HEK293 (cell line): ENCODE data around the gene KLHL21.

Source experiments
- BCL11B ChIP-seq: fragments of 450-650 bp; formaldehyde crosslinking; IDR thresholded peaks from 2 replicates; pipeline ENCODE4 v1.5.1; 2016; ENCODE audit warnings: low read depth, missing biosample characterization, missing genetic modification characterization
- FEZF1 ChIP-seq: fragments of 450-650 bp; formaldehyde crosslinking; IDR thresholded peaks from 2 replicates; pipeline ENCODE4 v1.5.1; 2016; ENCODE audit warnings: missing biosample characterization, missing genetic modification characterization
- MEIS1 ChIP-seq: sonication (generic); formaldehyde crosslinking; IDR thresholded peaks from 2 replicates; pipeline ENCODE4 v1.8.1; 2022; ENCODE audit warnings: missing genetic modification reagents, mild to moderate bottlenecking, borderline replicate concordance
- MZF1 ChIP-seq: fragments of 450-650 bp; formaldehyde crosslinking; IDR thresholded peaks from 2 replicates; pipeline ENCODE4 v1.5.1; 2017; ENCODE audit warnings: missing biosample characterization, missing genetic modification characterization, borderline replicate concordance
- PRDM1 ChIP-seq: fragments of 450-650 bp; formaldehyde crosslinking; IDR thresholded peaks from 2 replicates; pipeline ENCODE4; 2016; ENCODE audit warnings: missing biosample characterization, missing genetic modification characterization
- PRDM2 ChIP-seq: fragments of 450-650 bp; formaldehyde crosslinking; IDR thresholded peaks from 2 replicates; pipeline ENCODE4 v1.5.1; 2016; ENCODE audit warnings: missing biosample characterization, missing genetic modification characterization, borderline replicate concordance
- SCRT2 ChIP-seq: fragments of 450-650 bp; formaldehyde crosslinking; IDR thresholded peaks from 2 replicates; pipeline ENCODE4 v1.5.1; 2016; ENCODE audit warnings: missing biosample characterization, missing genetic modification characterization
- WT1 ChIP-seq: fragments of 450-650 bp; formaldehyde crosslinking; IDR thresholded peaks from 2 replicates; pipeline ENCODE4 v1.5.1; 2016; ENCODE audit warnings: missing biosample characterization, missing genetic modification characterization
- ZBTB6 ChIP-seq: fragments of 450-650 bp; formaldehyde crosslinking; IDR thresholded peaks from 2 replicates; pipeline ENCODE4 v1.5.1; 2017; ENCODE audit warnings: missing biosample characterization, missing genetic modification characterization
- ZFP41 ChIP-seq: fragments of 450-650 bp; formaldehyde crosslinking; IDR thresholded peaks from 2 replicates; pipeline ENCODE4 v1.5.1; 2016; ENCODE audit warnings: missing biosample characterization, missing genetic modification characterization, borderline replicate concordance
- ZNF10 ChIP-seq: fragments of 450-650 bp; formaldehyde crosslinking; IDR thresholded peaks from 2 replicates; pipeline ENCODE4 v1.5.1; 2017; ENCODE audit warnings: missing biosample characterization, missing genetic modification characterization
- ZNF121 ChIP-seq: fragments of 450-650 bp; formaldehyde crosslinking; IDR thresholded peaks from 2 replicates; pipeline ENCODE4 v1.5.1; 2016; ENCODE audit warnings: missing biosample characterization, missing genetic modification characterization
- ZNF133 ChIP-seq: fragments of 450-650 bp; formaldehyde crosslinking; IDR thresholded peaks from 2 replicates; pipeline ENCODE4 v1.5.1; 2016; ENCODE audit warnings: missing biosample characterization, missing genetic modification characterization
- ZNF157 ChIP-seq: fragments of 450-650 bp; formaldehyde crosslinking; IDR thresholded peaks from 2 replicates; pipeline ENCODE4 v1.5.1; 2016; ENCODE audit warnings: missing biosample characterization, missing genetic modification characterization
- ZNF2 ChIP-seq: fragments of 450-650 bp; formaldehyde crosslinking; IDR thresholded peaks from 2 replicates; pipeline ENCODE4 v1.5.1; 2016; ENCODE audit warnings: missing biosample characterization, missing genetic modification characterization
- ZNF202 ChIP-seq: fragments of 450-650 bp; formaldehyde crosslinking; IDR thresholded peaks from 2 replicates; pipeline ENCODE4 v1.5.1; 2016; ENCODE audit warnings: missing biosample characterization, missing genetic modification characterization, borderline replicate concordance
- ZNF221 ChIP-seq: fragments of 450-650 bp; formaldehyde crosslinking; IDR thresholded peaks from 2 replicates; pipeline ENCODE4 v1.5.1; 2017; ENCODE audit warnings: missing biosample characterization, missing genetic modification characterization, borderline replicate concordance
- ZNF391 ChIP-seq: fragments of 450-650 bp; formaldehyde crosslinking; IDR thresholded peaks from 2 replicates; pipeline ENCODE4 v1.5.1; 2016; ENCODE audit warnings: low read depth, missing biosample characterization, missing genetic modification characterization, borderline replicate concordance
- ZNF501 ChIP-seq: fragments of 450-650 bp; formaldehyde crosslinking; IDR thresholded peaks from 2 replicates; pipeline ENCODE4 v1.5.1; 2016; ENCODE audit warnings: missing biosample characterization, missing genetic modification characterization
- ZNF529 ChIP-seq: fragments of 450-650 bp; formaldehyde crosslinking; IDR thresholded peaks from 2 replicates; pipeline ENCODE4 v1.5.1; 2017; ENCODE audit warnings: missing genetic modification characterization, missing biosample characterization; ENCODE audit not compliant: insufficient replicate concordance
- ZNF645 ChIP-seq: fragments of 450-650 bp; formaldehyde crosslinking; IDR thresholded peaks from 2 replicates; pipeline ENCODE4; 2016; ENCODE audit warnings: missing biosample characterization, missing genetic modification characterization
- ZNF677 ChIP-seq: fragments of 450-650 bp; IDR thresholded peaks from 2 replicates; pipeline ENCODE4 v1.5.0; 2018; ENCODE audit warnings: missing biosample characterization, mild to moderate bottlenecking, missing genetic modification characterization, moderate library complexity
- ZNF747 ChIP-seq: fragments of 450-650 bp; formaldehyde crosslinking; IDR thresholded peaks from 2 replicates; pipeline ENCODE4 v1.5.1; 2016; ENCODE audit warnings: missing biosample characterization, missing genetic modification characterization
- TF ChIP-seq, protein P1 (sequence below): fragments of 450-650 bp; formaldehyde crosslinking; IDR thresholded peaks from 2 replicates; pipeline ENCODE4 v1.5.1; 2016; ENCODE audit warnings: missing biosample characterization, missing genetic modification characterization
- TF ChIP-seq, protein P2 (sequence below): fragments of 450-650 bp; formaldehyde crosslinking; optimal IDR thresholded peaks from 2 replicates; pipeline ENCODE3; 2016; ENCODE audit warnings: missing biosample characterization, mild to moderate bottlenecking, missing genetic modification characterization
- TF ChIP-seq, protein P3 (sequence below): fragments of 450-650 bp; formaldehyde crosslinking; IDR thresholded peaks from 2 replicates; pipeline ENCODE4 v1.5.1; 2016; ENCODE audit warnings: missing biosample characterization, missing genetic modification characterization

KLHL21 gene

GRCh38 chr1:6624710-6625583 is 22.3 kb upstream of the KLHL21 start, which contains the start of gene THAP3 (continued):
- TF ChIP-seq FEZF1 (tag by site-specific recombination) (no peak), WT1 (tag by site-specific recombination) (peak; percentile 42; the same call in 1 of the 2 replicates), PRDM2 (no peak), ZNF529 (tag by site-specific recombination) (no peak), ZNF202 (tag by site-specific recombination) (no peak), ZFP41 (no peak), ZNF133 (tag by site-specific recombination) (no peak), MEIS1 (CRISPR knock-in tag) (0 out of 2 replicates have a peak, but pooled peaks have one; percentile 45), ZNF2 (tag by site-specific recombination) (peak; percentile 51; the same call in 1 of the 2 replicates), ZNF501 (peak; percentile 83), ZNF221 (no peak), ZNF747 (tag by site-specific recombination) (no peak), SCRT2 (no peak), ZBTB6 (tag by site-specific recombination) (no peak), ZNF645 (tag by site-specific recombination) (no peak), ZNF391 (tag by site-specific recombination) (no peak), ZNF10 (tag by site-specific recombination) (0 out of 2 replicates have a peak, but pooled peaks have one; percentile 13), ZNF121 (tag by site-specific recombination) (no peak), MZF1 (tag by site-specific recombination) (no peak), ZNF677 (tag by site-specific recombination) (no peak), BCL11B (tag by site-specific recombination) (no peak), ZNF157 (no peak), PRDM1 (tag by site-specific recombination) (no peak)
- TF ChIP-seq, protein P1, sequence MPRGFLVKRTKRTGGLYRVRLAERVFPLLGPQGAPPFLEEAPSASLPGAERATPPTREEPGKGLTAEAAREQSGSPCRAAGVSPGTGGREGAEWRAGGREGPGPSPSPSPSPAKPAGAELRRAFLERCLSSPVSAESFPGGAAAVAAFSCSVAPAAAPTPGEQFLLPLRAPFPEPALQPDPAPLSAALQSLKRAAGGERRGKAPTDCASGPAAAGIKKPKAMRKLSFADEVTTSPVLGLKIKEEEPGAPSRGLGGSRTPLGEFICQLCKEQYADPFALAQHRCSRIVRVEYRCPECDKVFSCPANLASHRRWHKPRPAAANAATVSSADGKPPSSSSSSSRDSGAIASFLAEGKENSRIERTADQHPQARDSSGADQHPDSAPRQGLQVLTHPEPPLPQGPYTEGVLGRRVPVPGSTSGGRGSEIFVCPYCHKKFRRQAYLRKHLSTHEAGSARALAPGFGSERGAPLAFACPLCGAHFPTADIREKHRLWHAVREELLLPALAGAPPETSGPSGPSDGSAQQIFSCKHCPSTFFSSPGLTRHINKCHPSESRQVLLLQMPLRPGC (tag by site-specific recombination), result no peak
- TF ChIP-seq, protein P2, sequence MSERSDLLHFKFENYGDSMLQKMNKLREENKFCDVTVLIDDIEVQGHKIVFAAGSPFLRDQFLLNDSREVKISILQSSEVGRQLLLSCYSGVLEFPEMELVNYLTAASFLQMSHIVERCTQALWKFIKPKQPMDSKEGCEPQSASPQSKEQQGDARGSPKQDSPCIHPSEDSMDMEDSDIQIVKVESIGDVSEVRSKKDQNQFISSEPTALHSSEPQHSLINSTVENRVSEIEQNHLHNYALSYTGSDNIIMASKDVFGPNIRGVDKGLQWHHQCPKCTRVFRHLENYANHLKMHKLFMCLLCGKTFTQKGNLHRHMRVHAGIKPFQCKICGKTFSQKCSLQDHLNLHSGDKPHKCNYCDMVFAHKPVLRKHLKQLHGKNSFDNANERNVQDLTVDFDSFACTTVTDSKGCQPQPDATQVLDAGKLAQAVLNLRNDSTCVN (tag by site-specific recombination), result peak; percentile 87
- TF ChIP-seq, protein P3, sequence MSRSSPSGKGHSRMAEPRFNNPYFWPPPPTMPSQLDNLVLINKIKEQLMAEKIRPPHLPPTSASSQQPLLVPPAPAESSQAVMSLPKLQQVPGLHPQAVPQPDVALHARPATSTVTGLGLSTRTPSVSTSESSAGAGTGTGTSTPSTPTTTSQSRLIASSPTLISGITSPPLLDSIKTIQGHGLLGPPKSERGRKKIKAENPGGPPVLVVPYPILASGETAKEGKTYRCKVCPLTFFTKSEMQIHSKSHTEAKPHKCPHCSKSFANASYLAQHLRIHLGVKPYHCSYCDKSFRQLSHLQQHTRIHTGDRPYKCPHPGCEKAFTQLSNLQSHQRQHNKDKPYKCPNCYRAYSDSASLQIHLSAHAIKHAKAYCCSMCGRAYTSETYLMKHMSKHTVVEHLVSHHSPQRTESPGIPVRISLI, result 0 out of 2 replicates have a peak, but pooled peaks have one; percentile 7
